Thyroid gland (tissue), 4 donors: ENCODE measurements around the gene PRRG2. TPM values are rescaled to one million over a fixed set of nuclear protein-coding genes. Genes with fewer than 3 reads are reported as not detected.

Source experiments
- DNase-seq, 2 donors: peaks; one replicate each; pipeline ENCODE4 v3.0.0-alpha.2; 2019
- H3K27ac ChIP-seq, 3 donors: fragments of 200-600 bp; sonication (generic); 1 replicate in 2 of 3; 2 replicates in 1 of 3; pipeline ENCODE4 v1.5.1; 2016 to 2019; ENCODE audit warnings: mild to moderate bottlenecking in 1 of 3, moderate library complexity in 1 of 3
- H3K27me3 ChIP-seq: fragments of 200-600 bp; sonication (generic); one replicate; pipeline ENCODE4 v1.5.1; 2019
- H3K36me3 ChIP-seq, 2 donors: fragments of 200-600 bp; sonication (generic); one replicate each; pipeline ENCODE4 v1.5.1; 2016 to 2019
- H3K4me1 ChIP-seq, 2 donors: fragments of 200-600 bp; sonication (generic); one replicate each; pipeline ENCODE4 v1.5.1; 2017 to 2019
- H3K4me3 ChIP-seq, 3 donors: fragments of 200-600 bp; sonication (generic); replicated peaks in 1 of 3; 1 replicate in 2 of 3; 2 replicates in 1 of 3; pipeline ENCODE4 v1.5.1; 2016; ENCODE audit warnings: mild to moderate bottlenecking in 1 of 3
- H3K9me3 ChIP-seq: fragments of 200-600 bp; sonication (generic); one replicate; pipeline ENCODE4 v1.5.1; 2017
- CTCF ChIP-seq, 6 experiments: fragments of 200-600 bp in 3 of 6; fragments of 450-650 bp in 3 of 6; sonication (generic) in 3 of 6; IDR thresholded peaks; one replicate each; pipeline ENCODE4 v1.5.1; 2016 to 2019; ENCODE audit warnings: antibody characterized with exemption in 6 of 6, mild to moderate bottlenecking in 2 of 6, inconsistent platforms in 1 of 6, moderate library complexity in 1 of 6
- POLR2A ChIP-seq, 2 donors: fragments of 450-650 bp; IDR thresholded peaks; one replicate each; pipeline ENCODE4 v1.6.1; 2017; ENCODE audit warnings: antibody characterized with exemption in 2 of 2, mild to moderate bottlenecking in 2 of 2, moderate library complexity in 1 of 2
- WGBS, 2 donors: methylation state at CpG; one replicate each; pipeline ENCODE4 v1.1.5; 2017; 5-methylcytosine and 5-hydroxymethylcytosine counted together
- intact Hi-C: fragments of 100-400 bp; cut with DNase I; formaldehyde crosslinking; loops from one replicate; pipeline ENCODE4 v1.15.1; 2023
- small RNA-seq: library from RNA; depleted of rRNA; stranded (forward); fragments of <200 nt; gene quantifications from one replicate; pipeline ENCODE3, GENCODE V24; 2016
- total RNA-seq, 4 donors: library from RNA; depleted of rRNA; stranded (reverse); fragments of >200 nt; gene quantifications; one replicate each; pipeline ENCODE4 v1.2.3, GENCODE V29; 2016

PRRG2 gene
- total RNA-seq, 4 donors from 2014 or later, result 8.9 to 29.6 (median 25.0) TPM

GRCh38 chr19:49637821-49638738, 57.0 kb downstream of the PRRG2 start:
- Histone ChIP-seq H3K4me1 (peaks cover 21 to 46% of the 10 kb centered on the region in 2 donors), H3K27ac (peak overlapping the region; percentile 62 to 96 (median 71)), H3K27me3 (no peaks in the 10 kb centered on the region), H3K9me3 (no peaks in the 10 kb centered on the region), H3K36me3 (no peaks in the 10 kb centered on the region), H3K4me3 (peak overlapping the region in 1 of 3 donors; percentile 75)
- intact Hi-C loops, result loop anchor here (5.0 kb wide), 1 partner anchor 41 kb away; no protein-coding TSS in a partner anchor
- WGBS, 2 donors, result 22 to 24% methylated on average over 19 of the region's 19 CpGs
- no peak for TF ChIP-seq POLR2A (IDR thresholded peaks at IDR 0.05)
- no peak for TF ChIP-seq CTCF (IDR thresholded peaks at IDR 0.05)
- peak; percentile 38 to 47 for DNase-seq

DNA sequence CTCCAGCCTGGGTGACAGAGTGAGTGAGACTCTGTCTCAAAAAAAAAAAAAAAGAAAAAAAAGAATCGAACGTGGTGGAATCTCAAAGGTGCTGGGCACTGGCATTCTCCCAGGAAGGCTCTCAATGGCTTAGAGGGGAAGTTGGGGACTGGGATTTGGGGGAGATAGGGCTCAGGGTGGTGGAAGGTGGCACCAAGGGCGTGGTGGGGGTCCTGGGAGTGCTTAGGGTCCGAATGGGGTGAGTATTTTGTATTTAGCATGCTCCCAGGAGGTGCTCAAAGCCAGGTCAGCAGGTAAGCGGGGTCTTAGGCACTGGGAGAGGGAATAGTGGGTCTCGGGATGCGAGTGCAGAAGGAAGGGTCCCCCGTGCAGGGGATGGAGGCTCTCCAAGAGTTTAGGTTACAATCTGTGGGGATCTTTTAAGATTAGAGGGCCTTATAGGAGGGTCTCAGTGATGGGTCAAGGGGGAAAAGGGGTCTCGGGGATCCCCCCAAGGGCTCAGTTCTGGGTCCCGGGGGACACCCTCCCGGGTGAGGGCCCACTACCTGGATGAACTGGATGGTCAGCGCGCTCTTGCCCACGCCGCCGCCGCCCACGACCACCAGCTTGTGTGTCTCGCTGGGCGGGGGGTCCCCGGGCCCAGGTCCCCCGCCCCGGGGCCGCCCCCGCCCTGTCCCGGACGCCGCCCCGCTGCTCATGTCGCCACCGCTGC, 58.4 kb downstream of the PRRG2 start:
- WGBS, 2 donors, result 10 to 15% methylated on average over 8 to 11 of the region's 31 CpGs
- peak; percentile 60 to 62 for DNase-seq
- Histone ChIP-seq H3K9me3 (no peaks in the 10 kb centered on the region), H3K4me1 (peaks cover 25 to 56% of the 10 kb centered on the region in 2 donors), H3K27me3 (no peaks in the 10 kb centered on the region), H3K36me3 (no peaks in the 10 kb centered on the region), H3K27ac (peak overlapping the region; percentile 62 to 96 (median 77)), H3K4me3 (peak overlapping the region; percentile 5 to 75 (median 72))
- intact Hi-C loops, result loop anchor here (5.0 kb wide), 1 partner anchor 42 kb away; no protein-coding TSS in a partner anchor
- TF ChIP-seq CTCF (IDR thresholded peaks at IDR 0.05), result no peak
- TF ChIP-seq POLR2A (IDR thresholded peaks at IDR 0.05), result no peak

- TF ChIP-seq CTCF (IDR thresholded peaks at IDR 0.05), result no peak
- TF ChIP-seq POLR2A (IDR thresholded peaks at IDR 0.05), result peak in 1 of 2 donors; percentile 92
- Histone ChIP-seq H3K27ac (peak within 1 kb of the TSS; percentile 95 to 98 (median 96)), H3K36me3 (no peaks in the 10 kb centered on the region), H3K27me3 (no peaks in the 10 kb centered on the region), H3K9me3 (no peaks in the 10 kb centered on the region), H3K4me1 (peaks cover 25 to 57% of the 10 kb centered on the region in 2 donors), H3K4me3 (peak within 1 kb of the TSS; percentile 5 to 75 (median 72))
- WGBS, 2 donors, result 0 to 1% methylated on average over 45 to 48 of the region's 51 CpGs
- intact Hi-C loops, result no loop called here
- DNase-seq, result peak; percentile 100
Observed at GRCh38 chr19:49640113-49640898, 59.2 kb downstream of the PRRG2 start, which contains the start of gene RRAS. Gene RRAS, minus strand, starts transcription at chr19:49640143. Its CDS starts 45 bp downstream, at chr19:49640098.

Small RNA genes lying within 50 kb of the gene (small RNA-seq; reads per million reads assigned to genes)
- not detected for gene RF00019

Other genes with a start within 250 kb of the PRRG2 start
- gene CD37, start 245.9 kb upstream of the PRRG2 start, total RNA-seq, result 1 to 10 TPM; 2.1 to 9.7 (median 5.4) TPM
- gene TEAD2, start 218.9 kb upstream of the PRRG2 start, total RNA-seq, result 10 to 100 TPM in 3 of 4 donors, 1 to 10 TPM in 1; 6.9 to 19.5 (median 13.7) TPM
- 1 to 10 TPM in 1 of 4 donors, not detected in 3; 1.3 TPM for gene DKKL1, start 217.4 kb upstream of the PRRG2 start, total RNA-seq
- gene KASH5, start 193.1 kb upstream of the PRRG2 start, total RNA-seq, result 1 to 10 TPM in 1 of 4 donors, not detected in 3; 1.3 TPM
- not detected for gene PTH2, start 157.9 kb upstream of the PRRG2 start, total RNA-seq
- not detected for gene GFY, start 155.9 kb upstream of the PRRG2 start, total RNA-seq
- 1 to 10 TPM in 3 of 4 donors, under 1 TPM in 1; 0.73 to 1.5 (median 1.3) TPM for gene SLC17A7, start 139.8 kb upstream of the PRRG2 start, total RNA-seq
- 100 to 1,000 TPM in 2 of 4 donors, 10 to 100 TPM in 2; 69.7 to 125 (median 99.8) TPM for gene PIH1D1, start 129.5 kb upstream of the PRRG2 start, total RNA-seq
- gene ALDH16A1, start 128.1 kb upstream of the PRRG2 start, total RNA-seq, result 10 to 100 TPM; 32.5 to 39.5 (median 34.2) TPM
- 1 to 10 TPM; 2.8 to 7.3 (median 6.3) TPM for gene FLT3LG, start 107.1 kb upstream of the PRRG2 start, total RNA-seq
- 1,000 to 10,000 TPM; 1,542 to 2,853 (median 2,123) TPM for gene RPL13A, start 93.7 kb upstream of the PRRG2 start, total RNA-seq
- gene RPS11, start 84.9 kb upstream of the PRRG2 start, total RNA-seq, result 1,000 to 10,000 TPM; 1,543 to 4,390 (median 2,518) TPM
- gene FCGRT, start 68.7 kb upstream of the PRRG2 start, total RNA-seq, result 100 to 1,000 TPM; 149 to 248 (median 180) TPM
- 10 to 100 TPM in 3 of 4 donors, 1 to 10 TPM in 1; 9.7 to 12.6 (median 11.3) TPM for gene RCN3, start 53.3 kb upstream of the PRRG2 start, total RNA-seq
- 10 to 100 TPM; 46.1 to 94.6 (median 64.7) TPM for gene NOSIP, start 760 bp upstream of the PRRG2 start, total RNA-seq
- 10 to 100 TPM in 3 of 4 donors, 1 to 10 TPM in 1; 7.3 to 15.6 (median 12.4) TPM for gene PRR12, start 9.9 kb downstream of the PRRG2 start, total RNA-seq
- 10 to 100 TPM; 24.0 to 44.5 (median 28.8) TPM for gene RRAS, start 58.8 kb downstream of the PRRG2 start, total RNA-seq
- 10 to 100 TPM; 17.5 to 38.4 (median 25.8) TPM for gene SCAF1, start 60.9 kb downstream of the PRRG2 start, total RNA-seq
- gene IRF3, start 84.5 kb downstream of the PRRG2 start, total RNA-seq, result 10 to 100 TPM; 41.5 to 62.5 (median 52.3) TPM
- 1 to 10 TPM; 4.7 to 8.1 (median 7.2) TPM for gene BCL2L12, start 84.6 kb downstream of the PRRG2 start, total RNA-seq
- 100 to 1,000 TPM; 117 to 156 (median 139) TPM for gene PRMT1, start 96.0 kb downstream of the PRRG2 start, total RNA-seq
- 1 to 10 TPM in 1 of 4 donors, under 1 TPM in 2, not detected in 1; 0.38 to 2.7 (median 0.45) TPM for gene ADM5, start 108.3 kb downstream of the PRRG2 start, total RNA-seq
- 1 to 10 TPM; 1.9 to 3.9 (median 2.6) TPM for gene CPT1C, start 109.8 kb downstream of the PRRG2 start, total RNA-seq
- gene TSKS, start 182.0 kb downstream of the PRRG2 start, total RNA-seq, result under 1 TPM in 2 of 4 donors, not detected in 2; 0.22 to 0.81 TPM
- gene AP2A1, start 185.7 kb downstream of the PRRG2 start, total RNA-seq, result 10 to 100 TPM; 48.4 to 77.6 (median 66.9) TPM
- 10 to 100 TPM; 20.1 to 40.1 (median 33.3) TPM for gene FUZ, start 232.0 kb downstream of the PRRG2 start, total RNA-seq
- 10 to 100 TPM; 42.6 to 50.2 (median 44.9) TPM for gene MED25, start 237.0 kb downstream of the PRRG2 start, total RNA-seq